C4-2B (cell line): ENCODE data around the gene PTMA.

Source experiments
- H3K27ac ChIP-seq: fragments of 450-650 bp; 2 replicates; pipeline ENCODE4 v1.5.1; 2017
- CTCF ChIP-seq: fragments of 450-650 bp; conservative IDR thresholded peaks from 2 replicates; pipeline ENCODE4 v1.5.1; 2017; ENCODE audit warnings: mild to moderate bottlenecking
- ZFX ChIP-seq: fragments of 450-650 bp; IDR thresholded peaks from 2 replicates; pipeline ENCODE4 v1.6.1; 2017

Gene PTMA

DNA sequence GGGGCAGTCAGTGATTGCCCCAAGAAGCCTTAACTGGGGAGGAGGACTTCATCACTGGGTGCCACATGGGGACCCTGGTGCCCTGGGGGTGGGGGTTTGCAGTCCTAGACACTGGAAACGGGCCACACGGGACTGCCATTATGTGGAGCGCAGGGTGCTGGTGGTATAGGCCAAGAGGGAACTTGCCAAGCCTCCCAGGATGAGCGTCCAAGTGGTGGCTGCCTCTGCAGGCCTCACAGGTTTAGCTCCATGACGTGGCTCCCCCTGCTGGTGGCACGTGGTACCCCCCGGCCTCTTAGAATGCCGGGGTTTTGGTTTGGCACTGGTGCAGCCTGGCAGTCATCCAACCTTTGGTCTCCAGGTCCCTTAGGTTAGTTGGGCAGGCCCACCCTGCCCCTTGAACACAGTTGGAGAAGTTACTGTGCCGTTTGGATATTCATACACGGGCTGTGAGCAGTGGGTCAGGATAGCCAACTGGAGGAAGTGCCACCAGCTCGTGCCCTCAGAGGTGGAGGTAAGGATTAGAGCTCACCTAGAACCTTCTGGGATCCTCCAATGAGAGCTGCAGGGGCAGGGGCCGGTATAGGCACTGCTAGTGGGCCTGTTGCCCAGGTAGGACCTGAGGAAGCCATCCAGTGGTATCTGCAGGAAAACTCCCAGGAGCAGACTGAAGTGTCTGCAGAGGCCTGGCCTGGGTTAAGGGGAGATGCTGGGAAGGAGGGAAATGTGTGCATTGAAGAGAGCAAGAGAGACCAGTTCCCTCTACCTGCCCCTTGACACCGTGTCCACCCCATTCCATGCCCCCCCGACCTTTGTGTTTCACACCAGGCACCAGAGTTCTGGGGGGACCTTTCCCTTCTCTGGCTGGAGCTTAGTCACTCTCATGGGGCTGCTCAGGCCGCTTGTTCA lies 5.7 kb downstream of the PTMA start:
- peak; percentile 89 for TF ChIP-seq CTCF
- no peak; the same call in 1 of the 2 replicates for TF ChIP-seq ZFX
- peak overlapping the region; percentile 46 for H3K27ac ChIP-seq

- TF ChIP-seq ZFX (no peak), CTCF (peak; percentile 84)
- H3K27ac ChIP-seq, result peak overlapping the region; percentile 46
These were observed 6.5 kb downstream of the PTMA start for GRCh38 chr2:231714639-231715498.

GRCh38 chr2:231715499-231715837 lies 7.1 kb downstream of the PTMA start:
- TF ChIP-seq CTCF (peak; percentile 67), ZFX (no peak)
- H3K27ac ChIP-seq, result no peak overlapping the region

- no peak overlapping the region for H3K27ac ChIP-seq
- TF ChIP-seq ZFX (no peak), CTCF (no peak)
These were observed 7.8 kb downstream of the PTMA start for GRCh38 chr2:231715988-231716616.

GRCh38 chr2:231716666-231717280 lies 8.4 kb downstream of the PTMA start:
- TF ChIP-seq CTCF (no peak), ZFX (no peak)

GRCh38 chr2:231717281-231718171 lies 9.2 kb downstream of the PTMA start:
- no peak overlapping the region for H3K27ac ChIP-seq
- no peak for TF ChIP-seq ZFX
- TF ChIP-seq CTCF, result no peak

More at GRCh38 chr2:231716666-231717280, 8.4 kb downstream of the PTMA start:
- no peak overlapping the region for H3K27ac ChIP-seq
